Parathyroid adenoma (tissue), 2 donors: ENCODE results near the gene FXYD5.

Experiments used
- H2AFZ ChIP-seq: fragments of 300-600 bp; sonication (generic); one replicate; pipeline ENCODE4 v1.7.0; 2017; ENCODE audit warnings: antibody characterized with exemption, mild to moderate bottlenecking
- H3K27ac ChIP-seq: fragments of 300-600 bp; sonication (generic); one replicate; pipeline ENCODE4 v1.7.0; 2017
- H3K27me3 ChIP-seq: fragments of 300-600 bp; sonication (generic); one replicate; pipeline ENCODE4 v1.7.0; 2017; ENCODE audit warnings: low read length; ENCODE audit not compliant: control insufficient read depth, insufficient read depth
- H3K36me3 ChIP-seq: fragments of 300-600 bp; sonication (generic); one replicate; pipeline ENCODE4 v1.7.0; 2017; ENCODE audit warnings: low read length; ENCODE audit not compliant: control insufficient read depth, insufficient read depth
- H3K4me1 ChIP-seq: fragments of 300-600 bp; sonication (generic); one replicate; pipeline ENCODE4 v1.7.0; 2017; ENCODE audit warnings: control low read depth
- H3K4me2 ChIP-seq: fragments of 300-600 bp; sonication (generic); one replicate; pipeline ENCODE4 v1.7.0; 2017; ENCODE audit warnings: low read length
- H3K4me3 ChIP-seq: fragments of 300-600 bp; sonication (generic); one replicate; pipeline ENCODE4 v1.7.0; 2017; ENCODE audit warnings: low read depth, low read length
- H3K79me2 ChIP-seq: fragments of 300-600 bp; sonication (generic); one replicate; pipeline ENCODE4 v1.7.0; 2017; ENCODE audit warnings: control low read depth
- H3K9ac ChIP-seq: fragments of 300-600 bp; sonication (generic); one replicate; pipeline ENCODE4 v1.7.0; 2017; ENCODE audit warnings: mild to moderate bottlenecking
- H3K9me3 ChIP-seq: fragments of 300-600 bp; sonication (generic); one replicate; pipeline ENCODE4 v1.7.0; 2017; ENCODE audit warnings: low read length; ENCODE audit not compliant: control insufficient read depth
- TF ChIP-seq, protein P1 (sequence below): fragments of 300-600 bp; sonication (generic); IDR thresholded peaks from one replicate; pipeline ENCODE4 v1.7.0; 2017; ENCODE audit warnings: antibody characterized with exemption, mild to moderate bottlenecking
- donor health status: primary hyperparathyroidism.

FXYD5 gene

DNA sequence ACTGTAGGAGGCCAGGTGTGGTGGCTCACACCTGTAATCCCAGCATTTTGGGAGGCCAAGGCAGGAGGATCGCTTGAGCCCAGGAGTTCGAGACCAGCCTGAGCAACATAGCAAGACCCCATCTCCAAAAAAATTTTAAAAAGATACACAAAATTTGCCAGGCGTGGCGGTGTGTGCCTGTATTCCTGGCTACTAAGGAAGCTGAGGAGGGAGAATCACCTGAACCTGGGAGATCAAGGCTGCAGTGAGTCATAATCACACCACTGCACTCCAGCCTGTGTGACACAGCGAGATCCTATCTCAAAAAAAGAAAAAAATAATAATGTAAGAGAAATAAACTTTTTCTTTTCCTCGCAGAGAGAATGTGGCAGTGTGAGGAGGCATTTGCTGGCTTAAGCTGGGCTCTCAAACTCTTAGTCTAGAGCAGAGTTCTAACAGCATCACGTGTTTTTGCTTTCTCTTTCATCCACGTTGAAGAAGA, 52.9 kb downstream of the FXYD5 start:
- H3K79me2 ChIP-seq, result no peaks in the 10 kb centered on the region
- H3K9me3 ChIP-seq, result no peaks in the 10 kb centered on the region
- no peak overlapping the region for H3K4me2 ChIP-seq
- H3K4me3 ChIP-seq, result no peak overlapping the region
- H2AFZ ChIP-seq, result no peak overlapping the region
- TF ChIP-seq, protein P1, sequence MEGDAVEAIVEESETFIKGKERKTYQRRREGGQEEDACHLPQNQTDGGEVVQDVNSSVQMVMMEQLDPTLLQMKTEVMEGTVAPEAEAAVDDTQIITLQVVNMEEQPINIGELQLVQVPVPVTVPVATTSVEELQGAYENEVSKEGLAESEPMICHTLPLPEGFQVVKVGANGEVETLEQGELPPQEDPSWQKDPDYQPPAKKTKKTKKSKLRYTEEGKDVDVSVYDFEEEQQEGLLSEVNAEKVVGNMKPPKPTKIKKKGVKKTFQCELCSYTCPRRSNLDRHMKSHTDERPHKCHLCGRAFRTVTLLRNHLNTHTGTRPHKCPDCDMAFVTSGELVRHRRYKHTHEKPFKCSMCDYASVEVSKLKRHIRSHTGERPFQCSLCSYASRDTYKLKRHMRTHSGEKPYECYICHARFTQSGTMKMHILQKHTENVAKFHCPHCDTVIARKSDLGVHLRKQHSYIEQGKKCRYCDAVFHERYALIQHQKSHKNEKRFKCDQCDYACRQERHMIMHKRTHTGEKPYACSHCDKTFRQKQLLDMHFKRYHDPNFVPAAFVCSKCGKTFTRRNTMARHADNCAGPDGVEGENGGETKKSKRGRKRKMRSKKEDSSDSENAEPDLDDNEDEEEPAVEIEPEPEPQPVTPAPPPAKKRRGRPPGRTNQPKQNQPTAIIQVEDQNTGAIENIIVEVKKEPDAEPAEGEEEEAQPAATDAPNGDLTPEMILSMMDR, result no peak
- H3K4me1 ChIP-seq, result no peaks in the 10 kb centered on the region
- no peak overlapping the region for H3K27ac ChIP-seq
- H3K36me3 ChIP-seq, result no peaks in the 10 kb centered on the region
- no peak overlapping the region for H3K9ac ChIP-seq
- no peaks in the 10 kb centered on the region for H3K27me3 ChIP-seq

DNA sequence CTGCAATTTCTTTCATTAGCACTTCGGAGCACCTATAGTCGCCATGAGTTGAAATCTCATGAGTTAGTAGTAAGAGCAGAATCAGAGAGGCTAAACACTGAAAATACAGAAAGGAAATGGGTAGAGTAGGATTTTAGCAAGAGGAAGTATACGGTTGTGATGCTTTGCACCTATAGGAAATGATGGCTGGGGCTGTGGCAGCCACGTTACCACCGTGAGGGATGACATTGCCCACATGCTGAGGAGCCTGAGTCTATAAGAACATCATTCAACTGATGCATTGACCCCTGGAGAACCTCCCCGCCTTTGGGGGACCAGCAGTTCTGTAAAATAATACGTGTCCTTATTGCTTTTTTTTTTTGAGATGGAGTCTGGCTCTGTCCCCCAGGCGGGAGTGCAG, 53.6 kb downstream of the FXYD5 start:
- Histone ChIP-seq H3K36me3 (no peaks in the 10 kb centered on the region), H3K27ac (no peak overlapping the region)
- TF ChIP-seq, protein P1, result no peak

DNA sequence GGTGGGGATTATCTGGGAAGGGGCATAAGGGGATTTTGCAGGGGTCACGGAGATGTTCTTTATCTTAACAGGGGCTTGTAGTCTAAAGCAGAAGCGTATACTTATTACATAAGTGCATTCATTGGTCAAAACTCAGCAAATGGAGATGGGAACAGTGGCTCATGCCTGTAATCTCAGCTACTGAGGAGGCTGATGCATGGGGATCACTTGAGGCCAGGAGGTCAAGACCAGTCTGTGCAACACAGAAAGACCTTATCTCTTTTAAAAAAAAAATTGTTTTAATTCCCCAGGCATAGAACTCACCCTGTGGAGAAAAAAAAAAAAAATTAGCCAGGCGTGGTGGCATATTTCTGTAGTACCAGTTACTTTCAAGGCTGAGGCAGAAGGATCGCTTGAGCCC, 55.1 kb downstream of the FXYD5 start:
- Histone ChIP-seq H3K27ac (no peak overlapping the region), H3K27me3 (no peaks in the 10 kb centered on the region), H3K79me2 (no peaks in the 10 kb centered on the region), H3K4me1 (peaks cover 15% of the 10 kb centered on the region), H3K9me3 (no peaks in the 10 kb centered on the region), H3K9ac (no peak overlapping the region), H3K36me3 (no peaks in the 10 kb centered on the region), H3K4me2 (no peak overlapping the region), H2AFZ (no peak overlapping the region), H3K4me3 (no peak overlapping the region)
- TF ChIP-seq, protein P1, result no peak

More for the DNA sequence above, 53.6 kb downstream of the FXYD5 start:
- Histone ChIP-seq H2AFZ (no peak overlapping the region), H3K4me1 (peaks cover under 1% of the 10 kb centered on the region), H3K4me3 (no peak overlapping the region), H3K79me2 (no peaks in the 10 kb centered on the region), H3K9ac (no peak overlapping the region), H3K27me3 (no peaks in the 10 kb centered on the region), H3K4me2 (no peak overlapping the region), H3K9me3 (no peaks in the 10 kb centered on the region)

DNA sequence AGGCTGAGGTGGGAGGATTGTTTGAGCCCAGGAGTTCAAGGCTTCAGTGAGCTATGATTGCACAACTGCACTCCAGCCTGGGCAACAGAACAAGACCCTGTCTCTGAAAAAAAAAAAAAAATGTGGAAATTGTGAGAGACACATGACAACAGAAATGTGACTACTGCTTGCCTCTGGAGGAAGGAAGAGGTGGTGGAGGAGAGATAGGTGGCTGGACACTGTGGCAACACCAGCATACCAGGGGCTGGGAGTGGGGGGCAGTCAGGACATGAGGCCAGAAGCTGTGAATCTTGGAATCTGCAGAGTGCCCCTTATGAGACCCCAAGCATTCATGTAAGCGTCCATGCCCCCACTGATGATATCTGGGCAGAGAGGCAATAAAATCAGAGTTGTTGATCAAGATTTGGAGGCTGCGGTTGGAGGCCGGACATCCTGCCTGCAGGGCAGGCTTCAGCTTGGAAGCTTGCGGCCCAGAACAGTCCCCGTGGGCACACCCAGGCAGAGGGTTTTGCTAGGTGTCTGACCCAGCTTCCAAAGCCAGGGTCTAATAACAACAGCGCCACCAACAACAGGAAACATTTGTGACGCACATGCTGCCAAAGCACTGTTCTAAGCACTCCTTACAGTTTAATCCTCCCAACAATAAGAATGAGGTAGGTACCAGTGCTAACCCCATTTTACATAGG, 57.2 kb downstream of the FXYD5 start:
- no peaks in the 10 kb centered on the region for H3K27me3 ChIP-seq
- no peaks in the 10 kb centered on the region for H3K79me2 ChIP-seq
- no peak overlapping the region for H2AFZ ChIP-seq
- no peak overlapping the region for H3K4me3 ChIP-seq
- H3K4me2 ChIP-seq, result no peak overlapping the region
- TF ChIP-seq, protein P1, result no peak
- no peaks in the 10 kb centered on the region for H3K9me3 ChIP-seq
- H3K9ac ChIP-seq, result no peak overlapping the region
- peak overlapping the region; percentile 12 for H3K27ac ChIP-seq
- H3K36me3 ChIP-seq, result no peaks in the 10 kb centered on the region
- H3K4me1 ChIP-seq, result peaks cover 18% of the 10 kb centered on the region

DNA sequence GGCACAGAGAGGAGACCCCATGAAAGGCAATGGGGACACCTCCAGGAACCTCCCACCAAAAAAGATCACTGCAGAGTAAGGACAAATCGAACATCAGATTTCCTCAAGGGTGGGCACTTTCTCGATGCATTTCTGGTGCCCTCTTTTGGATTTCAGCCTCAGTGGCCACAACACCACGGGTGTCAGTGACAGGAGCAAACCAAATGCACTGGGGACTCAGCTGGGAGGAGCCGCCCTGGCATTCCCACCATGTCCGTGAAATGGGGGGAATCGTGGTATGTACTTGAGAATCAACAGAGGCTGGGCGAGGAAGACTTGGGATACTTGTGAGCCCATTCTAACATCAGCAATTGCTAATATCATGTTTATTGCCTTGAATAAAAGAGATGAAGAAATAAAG, 57.7 kb downstream of the FXYD5 start:
- no peak overlapping the region for H3K9ac ChIP-seq
- TF ChIP-seq, protein P1, result no peak

More for the DNA sequence above, 57.7 kb downstream of the FXYD5 start:
- H3K36me3 ChIP-seq, result no peaks in the 10 kb centered on the region
- H3K79me2 ChIP-seq, result no peaks in the 10 kb centered on the region
- H2AFZ ChIP-seq, result no peak overlapping the region
- H3K4me1 ChIP-seq, result peaks cover 18% of the 10 kb centered on the region
- H3K9me3 ChIP-seq, result no peaks in the 10 kb centered on the region
- no peaks in the 10 kb centered on the region for H3K27me3 ChIP-seq
- no peak overlapping the region for H3K27ac ChIP-seq
- no peak overlapping the region for H3K4me2 ChIP-seq
- no peak overlapping the region for H3K4me3 ChIP-seq
